ENCODE results near the gene SLC27A2. TPM values are rescaled to one million over a fixed set of nuclear protein-coding genes. Genes with fewer than 3 reads are reported as not detected.

SLC27A2 gene
- total and polyA plus RNA-seq, 2 donors (not counting 1 experiment from before 2014, with no cell fraction given): 0.39 to 0.49 TPM

DNA sequence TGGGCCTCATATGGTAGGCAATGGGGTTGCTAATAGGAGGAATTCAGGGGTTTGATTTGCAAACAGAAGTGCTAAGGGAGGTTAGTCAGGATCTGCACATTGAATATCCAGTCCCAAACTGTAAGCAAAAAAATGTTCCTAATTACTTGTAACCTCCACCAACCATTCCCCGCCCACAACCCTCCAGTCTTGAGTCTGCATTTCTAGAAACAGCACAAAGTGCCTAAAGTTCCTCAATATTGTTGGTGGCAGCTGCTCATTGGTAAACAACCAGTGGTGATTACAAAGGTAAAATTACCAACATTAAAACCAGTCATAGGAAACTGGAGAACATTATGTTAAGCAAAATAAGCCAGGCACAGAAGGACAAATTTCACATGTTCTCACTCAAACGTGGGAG is 64.6 kb downstream of the SLC27A2 start:
- Histone ChIP-seq H3K4me3 (ENCODE audit: control extremely low read depth in 1 of 5, extremely low read depth in 1 of 5, insufficient read depth in 1 of 5, low read depth in 2 of 5, low read length in 4 of 5) (no peak overlapping the region), H3K79me2 (ENCODE audit: control insufficient read depth, insufficient read depth, low read length) (no peaks in the 10 kb centered on the region), H3K4me2 (replicated peaks; ENCODE audit: low read depth, low read length, poor library complexity, severe bottlenecking) (no peak overlapping the region), H3K27ac (ENCODE audit: low read length in 2 of 2) (no peak overlapping the region), H2AFZ (ENCODE audit: insufficient read depth, low read depth, low read length, poor library complexity, severe bottlenecking) (peak overlapping the region; percentile 19), H3K9ac (ENCODE audit: low read length) (no peak overlapping the region), H4K20me1 (ENCODE audit: control insufficient read depth, insufficient read depth, low read length, poor library complexity, severe bottlenecking) (no peaks in the 10 kb centered on the region), H3K9me3 (ENCODE audit: control extremely low read depth in 1 of 3, control insufficient read depth in 2 of 3, insufficient read depth in 1 of 3, low read length in 2 of 3) (no peaks in the 10 kb centered on the region), H3K36me3 (replicated peaks in 1 of 2; ENCODE audit: control extremely low read depth in 1 of 2, control insufficient read depth in 1 of 2, extremely low read depth in 1 of 2, insufficient read depth in 2 of 2, low read length in 1 of 2) (no peaks in the 10 kb centered on the region), H3K4me1 (ENCODE audit: control insufficient read depth in 2 of 2, insufficient read depth in 2 of 2, low read length in 2 of 2) (peaks cover 9 to 13% of the 10 kb centered on the region in 2 donors), H3K27me3 (replicated peaks in 1 of 4; ENCODE audit: control extremely low read depth in 1 of 4, control insufficient read depth in 3 of 4, insufficient read depth in 4 of 4, low read length in 3 of 4) (peaks cover 0 to 2% (median 0%) of the 10 kb centered on the region in 4 experiments)
- ChIA-PET CTCF (no interaction called here), POLR2A (no interaction called here)
- DNase-seq: no peak
- H3K27ac Mint-ChIP-seq: no peak overlapping the region
- peaks cover 12% of the 10 kb centered on the region for H3K4me1 Mint-ChIP-seq
- no peak for TF ChIP-seq EZH2 (IDR thresholded peaks at IDR 0.05; ENCODE audit: borderline replicate concordance, insufficient read depth, low read depth, low read length, poor library complexity, severe bottlenecking)
- TF ChIP-seq, protein P1, sequence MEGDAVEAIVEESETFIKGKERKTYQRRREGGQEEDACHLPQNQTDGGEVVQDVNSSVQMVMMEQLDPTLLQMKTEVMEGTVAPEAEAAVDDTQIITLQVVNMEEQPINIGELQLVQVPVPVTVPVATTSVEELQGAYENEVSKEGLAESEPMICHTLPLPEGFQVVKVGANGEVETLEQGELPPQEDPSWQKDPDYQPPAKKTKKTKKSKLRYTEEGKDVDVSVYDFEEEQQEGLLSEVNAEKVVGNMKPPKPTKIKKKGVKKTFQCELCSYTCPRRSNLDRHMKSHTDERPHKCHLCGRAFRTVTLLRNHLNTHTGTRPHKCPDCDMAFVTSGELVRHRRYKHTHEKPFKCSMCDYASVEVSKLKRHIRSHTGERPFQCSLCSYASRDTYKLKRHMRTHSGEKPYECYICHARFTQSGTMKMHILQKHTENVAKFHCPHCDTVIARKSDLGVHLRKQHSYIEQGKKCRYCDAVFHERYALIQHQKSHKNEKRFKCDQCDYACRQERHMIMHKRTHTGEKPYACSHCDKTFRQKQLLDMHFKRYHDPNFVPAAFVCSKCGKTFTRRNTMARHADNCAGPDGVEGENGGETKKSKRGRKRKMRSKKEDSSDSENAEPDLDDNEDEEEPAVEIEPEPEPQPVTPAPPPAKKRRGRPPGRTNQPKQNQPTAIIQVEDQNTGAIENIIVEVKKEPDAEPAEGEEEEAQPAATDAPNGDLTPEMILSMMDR (IDR thresholded peaks at IDR 0.05): no peak
- H3K9me3 Mint-ChIP-seq (ENCODE audit: insufficient read depth): no peaks in the 10 kb centered on the region
- ATAC-seq (ENCODE audit: low read depth): no peak
- intact Hi-C loops (cut with micrococcal nuclease): no loop called here
- H3K4me3 Mint-ChIP-seq: no peak overlapping the region
- no peaks in the 10 kb centered on the region for H3K27me3 Mint-ChIP-seq
- 100% methylated on average over 1 of the region's 2 CpGs for WGBS (ENCODE audit: insufficient coverage)

DNA sequence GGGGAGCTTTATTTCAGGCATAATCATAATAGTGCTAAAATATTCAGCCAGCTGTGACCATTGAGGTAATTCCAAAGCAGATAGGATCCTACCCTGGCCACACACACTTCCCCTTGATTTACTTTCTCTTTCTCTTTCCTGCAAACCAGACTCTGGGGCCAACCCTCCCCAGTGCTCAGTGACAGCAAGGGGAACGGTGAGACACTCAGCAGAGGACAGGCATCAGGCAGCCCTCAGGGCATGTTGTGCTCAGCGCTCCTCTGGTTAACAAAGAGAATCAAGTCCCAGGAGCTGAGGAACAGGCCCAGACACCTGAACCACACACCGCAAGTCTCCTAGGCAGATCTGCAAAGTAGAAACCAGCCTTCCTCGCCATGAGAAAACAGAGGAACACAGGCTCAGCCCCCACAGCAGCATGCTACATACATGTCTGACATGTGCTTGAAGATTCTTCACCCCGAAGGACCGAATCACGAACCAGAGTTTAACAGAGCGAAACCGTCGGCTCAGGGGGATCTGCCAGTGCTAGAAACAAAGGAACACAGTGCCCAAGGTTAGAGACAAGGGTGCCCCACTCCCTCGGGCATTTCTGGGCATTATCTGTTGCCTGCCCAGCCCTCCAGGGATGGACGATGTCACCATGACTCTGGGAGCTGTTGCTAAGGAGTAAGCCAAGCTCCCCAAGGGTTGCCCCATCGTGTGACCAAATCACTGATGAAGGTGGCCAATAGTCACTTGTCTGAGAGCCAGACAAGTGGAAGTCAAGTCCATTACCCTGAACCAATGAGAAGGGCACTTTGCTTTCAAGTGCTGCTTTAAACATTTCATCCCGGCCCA is 66.0 kb downstream of the SLC27A2 start:
- peak overlapping the region; percentile 62 for H3K4me3 Mint-ChIP-seq
- ATAC-seq (ENCODE audit: low read depth) (peak; percentile 83), DNase-seq (peak; percentile 66)
- H3K27me3 ChIP-seq (replicated peaks in 1 of 4; ENCODE audit: control extremely low read depth in 1 of 4, control insufficient read depth in 3 of 4, insufficient read depth in 4 of 4, low read length in 3 of 4): peaks cover 0 to 2% (median 0%) of the 10 kb centered on the region in 4 experiments
- TF ChIP-seq, protein P1 (IDR thresholded peaks at IDR 0.05): no peak
- TF ChIP-seq EZH2 (IDR thresholded peaks at IDR 0.05; ENCODE audit: borderline replicate concordance, insufficient read depth, low read depth, low read length, poor library complexity, severe bottlenecking): no peak
- H3K27ac ChIP-seq (ENCODE audit: low read length in 2 of 2): peak overlapping the region; percentile 18 to 51
- peaks cover 9 to 13% of the 10 kb centered on the region in 2 donors for H3K4me1 ChIP-seq (ENCODE audit: control insufficient read depth in 2 of 2, insufficient read depth in 2 of 2, low read length in 2 of 2)
- H3K27ac Mint-ChIP-seq: peak overlapping the region; percentile 62
- CTCF ChIA-PET: no interaction called here
- POLR2A ChIA-PET: no interaction called here
- intact Hi-C loops (cut with micrococcal nuclease): no loop called here
- no peaks in the 10 kb centered on the region for H3K79me2 ChIP-seq (ENCODE audit: control insufficient read depth, insufficient read depth, low read length)
- H3K36me3 ChIP-seq (replicated peaks in 1 of 2; ENCODE audit: control extremely low read depth in 1 of 2, control insufficient read depth in 1 of 2, extremely low read depth in 1 of 2, insufficient read depth in 2 of 2, low read length in 1 of 2): no peaks in the 10 kb centered on the region
- peaks cover 12% of the 10 kb centered on the region for H3K4me1 Mint-ChIP-seq
- H3K4me2 ChIP-seq (replicated peaks; ENCODE audit: low read depth, low read length, poor library complexity, severe bottlenecking): peak overlapping the region; percentile 57
- H3K9me3 Mint-ChIP-seq (ENCODE audit: insufficient read depth): no peaks in the 10 kb centered on the region
- no peaks in the 10 kb centered on the region for H3K27me3 Mint-ChIP-seq
- no peaks in the 10 kb centered on the region for H4K20me1 ChIP-seq (ENCODE audit: control insufficient read depth, insufficient read depth, low read length, poor library complexity, severe bottlenecking)
- peak overlapping the region; percentile 35 for H3K9ac ChIP-seq (ENCODE audit: low read length)
- peak overlapping the region in 2 of 5 experiments; percentile 25 to 28 for H3K4me3 ChIP-seq (ENCODE audit: control extremely low read depth in 1 of 5, extremely low read depth in 1 of 5, insufficient read depth in 1 of 5, low read depth in 2 of 5, low read length in 4 of 5)
- 86% methylated on average over 13 of the region's 14 CpGs for WGBS (ENCODE audit: insufficient coverage)
- peak overlapping the region; percentile 63 for H2AFZ ChIP-seq (ENCODE audit: insufficient read depth, low read depth, low read length, poor library complexity, severe bottlenecking)
- H3K9me3 ChIP-seq (ENCODE audit: control extremely low read depth in 1 of 3, control insufficient read depth in 2 of 3, insufficient read depth in 1 of 3, low read length in 2 of 3): no peaks in the 10 kb centered on the region

All from B cell (primary cell).